GM18868 (cell line): Measurements from ENCODE around the gene KLF7.
A peak's percentile ranks its signal among the peaks of the same experiment; 100 is the strongest.

Experiments
- ATAC-seq: cut with Tn5 transposase; IDR thresholded peaks from one replicate; pipeline ENCODE4 v1.9.1; 2021; ENCODE audit warnings: mild to moderate bottlenecking, moderate library complexity; ENCODE audit not compliant: unreplicated experiment

Gene KLF7

GRCh38 chr2:207097278-207097677 lies 68.5 kb downstream of the KLF7 start:
- ATAC-seq, result no peak

- no peak for ATAC-seq
These were observed 69.8 kb downstream of the KLF7 start for GRCh38 chr2:207095963-207096362.

- no peak for ATAC-seq
These were observed 72.5 kb downstream of the KLF7 start for GRCh38 chr2:207093234-207093633.

GRCh38 chr2:207092818-207093217 lies 72.9 kb downstream of the KLF7 start:
- ATAC-seq, result no peak

- ATAC-seq, result no peak
These were observed 73.8 kb downstream of the KLF7 start for GRCh38 chr2:207091928-207092327.

GRCh38 chr2:207091176-207091575 lies 74.6 kb downstream of the KLF7 start:
- ATAC-seq, result no peak

GRCh38 chr2:207090389-207090788 lies 75.4 kb downstream of the KLF7 start:
- no peak for ATAC-seq

GRCh38 chr2:207088839-207089238 lies 76.9 kb downstream of the KLF7 start:
- ATAC-seq, result no peak

GRCh38 chr2:207088276-207088675 lies 77.5 kb downstream of the KLF7 start:
- no peak for ATAC-seq

- ATAC-seq, result no peak
These were observed 78.5 kb downstream of the KLF7 start for GRCh38 chr2:207087046-207087902.

GRCh38 chr2:207086136-207086535 lies 79.6 kb downstream of the KLF7 start:
- ATAC-seq, result no peak

- no peak for ATAC-seq
These were observed 80.6 kb downstream of the KLF7 start for GRCh38 chr2:207085110-207085509.

GRCh38 chr2:207083361-207084110 lies 82.2 kb downstream of the KLF7 start:
- no peak for ATAC-seq

- no peak for ATAC-seq
These were observed 83.1 kb downstream of the KLF7 start for GRCh38 chr2:207082619-207083018.

GRCh38 chr2:207078186-207078798 lies 87.5 kb downstream of the KLF7 start:
- ATAC-seq, result no peak

- ATAC-seq, result no peak
These were observed 88.5 kb downstream of the KLF7 start for GRCh38 chr2:207077266-207077665.

GRCh38 chr2:207075456-207075855 lies 90.3 kb downstream of the KLF7 start:
- no peak for ATAC-seq

GRCh38 chr2:207073801-207074678 lies 91.7 kb downstream of the KLF7 start:
- peak; percentile 42 for ATAC-seq

- ATAC-seq, result peak; percentile 18
These were observed 92.3 kb downstream of the KLF7 start for GRCh38 chr2:207073412-207073800.

- ATAC-seq, result peak; percentile 35
These were observed 93.2 kb downstream of the KLF7 start for GRCh38 chr2:207072571-207072970.

- peak; percentile 56 for ATAC-seq
These were observed 93.9 kb downstream of the KLF7 start for GRCh38 chr2:207071820-207072219.
